ENCODE data around the gene PAQR3.
"Not testable (repeated sequence)": the region's sequence is repeated elsewhere in the genome, so short reads cannot be mapped to it uniquely, and the experiment has no call there.

Gene PAQR3

GRCh38 chr4:78930016-78930629, 9.1 kb downstream of the PAQR3 start:
- DNase-seq (ENCODE audit: low read depth in 1 of 2, low spot score in 1 of 2), result no peak

DNA sequence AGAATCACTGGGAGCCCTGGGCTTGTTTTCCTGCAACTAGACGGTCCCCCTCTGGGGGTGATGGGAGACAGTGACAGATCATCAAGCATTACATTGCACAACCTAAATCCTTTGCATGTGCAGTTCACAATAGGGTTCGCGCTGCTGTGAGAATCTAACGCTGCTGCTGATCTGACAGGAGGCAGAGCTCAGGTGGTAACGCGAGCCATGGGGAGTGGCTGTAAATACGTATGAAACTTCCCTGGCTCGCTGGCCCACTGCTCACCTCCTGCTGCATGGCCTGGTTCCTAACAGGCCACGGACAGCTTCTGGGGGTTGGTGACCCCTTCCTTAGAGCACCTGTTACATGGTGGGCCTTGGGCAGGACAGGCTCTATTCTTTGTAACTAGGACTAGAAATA, 10.4 kb downstream of the PAQR3 start:
- DNase-seq (ENCODE audit: low read depth in 1 of 2, low spot score in 1 of 2), result no peak

DNA sequence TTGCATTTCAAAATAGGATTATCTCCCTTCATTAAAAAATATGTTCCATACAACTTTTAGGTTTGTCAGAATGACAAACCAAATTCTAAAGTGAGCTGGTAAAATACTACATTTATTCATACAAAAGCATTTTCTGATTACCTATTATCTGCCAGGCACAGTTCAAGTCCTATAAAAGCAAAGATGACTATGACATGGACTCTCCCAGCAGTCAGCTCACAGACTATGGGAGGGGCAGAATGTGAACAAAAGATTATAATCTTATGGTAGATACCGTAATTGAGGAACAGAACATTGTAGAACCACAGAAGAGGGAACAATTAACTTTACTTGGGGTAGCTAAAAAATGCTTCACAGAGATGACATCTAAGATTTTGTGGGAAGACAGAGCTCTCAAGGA, 12.4 kb downstream of the PAQR3 start:
- no peak for DNase-seq (ENCODE audit: low read depth in 1 of 2, low spot score in 1 of 2)

DNA sequence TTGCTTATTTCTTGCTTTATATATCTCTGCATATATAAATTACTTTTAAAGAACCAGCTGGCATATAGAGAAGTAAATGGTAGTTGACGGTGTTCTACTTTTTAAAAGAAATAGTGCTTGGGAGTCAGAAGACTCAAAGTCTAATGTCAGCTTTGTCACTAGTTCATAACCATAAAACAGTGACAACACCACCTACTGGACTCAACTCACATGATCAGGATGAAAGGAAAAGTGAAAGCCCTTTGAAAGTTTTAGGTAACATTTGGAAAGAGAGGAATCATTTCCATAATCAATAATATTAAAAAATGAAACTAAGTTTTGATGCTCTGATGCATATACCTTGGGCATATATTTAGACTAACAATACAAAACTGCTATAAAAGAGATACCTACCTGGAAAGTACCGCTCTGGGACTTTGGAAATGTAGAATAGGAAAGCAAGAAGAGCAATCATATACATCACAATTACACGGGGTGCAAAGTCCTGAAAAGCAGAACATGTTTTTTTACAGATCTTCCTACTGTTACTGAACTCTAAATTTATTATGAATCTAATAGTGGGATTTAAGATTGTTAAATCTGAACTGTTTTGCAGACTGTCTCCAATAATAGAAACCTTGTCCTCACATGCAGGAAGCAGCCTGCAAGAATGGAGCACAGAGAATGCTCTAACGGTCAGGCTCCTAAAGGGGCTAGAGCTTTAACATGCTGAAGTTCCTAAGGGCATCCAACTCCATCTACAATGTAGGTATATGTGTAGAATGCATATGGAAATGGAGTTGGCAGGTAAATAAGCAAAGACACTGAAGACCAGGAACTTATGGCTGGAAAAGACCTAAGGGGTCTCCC, 15.6 kb downstream of the PAQR3 start:
- DNase-seq (ENCODE audit: low read depth in 1 of 2, low spot score in 1 of 2), result no peak

DNA sequence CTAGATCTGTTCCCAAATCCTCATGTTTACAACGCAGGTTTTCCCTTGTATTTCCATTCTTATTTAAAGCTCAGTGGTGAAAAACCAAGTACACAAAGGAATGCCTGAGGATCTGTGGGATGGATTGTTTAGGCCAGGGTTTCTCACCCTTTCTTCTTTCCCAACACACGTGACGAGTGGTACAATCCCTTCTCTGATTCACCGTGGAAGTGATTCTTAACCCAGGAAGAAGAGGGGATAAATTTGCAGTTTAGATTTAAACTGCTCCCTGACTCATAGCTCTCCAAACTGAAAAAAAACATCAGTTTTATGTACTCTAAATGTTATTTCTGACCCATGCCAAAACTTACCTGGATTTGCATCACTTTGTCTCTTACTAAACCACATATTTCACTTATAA, 17.0 kb downstream of the PAQR3 start:
- no peak for DNase-seq (ENCODE audit: low read depth in 1 of 2, low spot score in 1 of 2)

- no peak for DNase-seq (ENCODE audit: low read depth in 1 of 2, low spot score in 1 of 2)
Observed at GRCh38 chr4:78910612-78911011, 28.6 kb downstream of the PAQR3 start.

GRCh38 chr4:78908974-78909373, 30.3 kb downstream of the PAQR3 start:
- not testable (repeated sequence) for DNase-seq (ENCODE audit: low read depth in 1 of 2, low spot score in 1 of 2)

DNA sequence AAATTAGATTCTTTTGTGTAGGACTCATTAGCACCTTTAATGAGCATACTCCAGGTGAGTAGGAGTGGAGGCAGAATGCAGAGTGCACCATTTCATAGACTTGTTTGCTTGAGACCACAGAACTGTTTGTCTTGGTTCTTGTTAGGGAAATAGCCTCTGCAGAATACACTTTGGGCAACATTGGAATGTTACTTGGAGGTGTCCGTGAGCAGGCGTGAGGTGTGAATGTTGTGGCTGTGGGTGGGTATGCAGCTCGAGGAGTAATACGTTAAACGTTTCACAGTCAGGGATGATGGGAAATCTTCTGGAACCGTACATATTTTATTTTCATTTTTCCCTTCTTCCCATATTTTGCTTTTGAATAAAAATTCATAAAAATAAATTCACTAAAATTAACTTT, 31.6 kb downstream of the PAQR3 start:
- DNase-seq (ENCODE audit: low read depth in 1 of 2, low spot score in 1 of 2), result no peak

DNA sequence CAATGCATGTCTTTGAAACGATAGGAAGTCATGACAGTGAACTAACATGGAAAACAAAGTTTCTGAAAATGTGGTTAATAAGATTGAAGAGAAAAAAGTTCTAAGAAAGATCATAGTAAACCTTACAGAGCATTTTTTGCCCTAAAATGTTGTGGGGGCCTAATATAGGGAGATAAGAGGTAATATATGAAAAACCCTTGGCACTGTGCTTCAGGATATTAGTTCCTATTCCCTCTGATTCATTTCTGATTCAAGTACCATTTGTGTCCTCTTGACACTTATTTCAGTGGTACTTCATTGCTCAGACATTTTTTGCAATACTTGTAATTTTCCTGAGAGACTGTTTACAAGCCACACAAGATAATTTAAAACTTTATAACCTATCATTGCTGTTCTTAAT, 35.1 kb downstream of the PAQR3 start:
- no peak for DNase-seq (ENCODE audit: low read depth in 1 of 2, low spot score in 1 of 2)

GRCh38 chr4:78902298-78902697, 36.9 kb downstream of the PAQR3 start:
- no peak for DNase-seq (ENCODE audit: low read depth in 1 of 2, low spot score in 1 of 2)

GRCh38 chr4:78901882-78902281, 37.4 kb downstream of the PAQR3 start:
- DNase-seq (ENCODE audit: low read depth in 1 of 2, low spot score in 1 of 2), result no peak

DNA sequence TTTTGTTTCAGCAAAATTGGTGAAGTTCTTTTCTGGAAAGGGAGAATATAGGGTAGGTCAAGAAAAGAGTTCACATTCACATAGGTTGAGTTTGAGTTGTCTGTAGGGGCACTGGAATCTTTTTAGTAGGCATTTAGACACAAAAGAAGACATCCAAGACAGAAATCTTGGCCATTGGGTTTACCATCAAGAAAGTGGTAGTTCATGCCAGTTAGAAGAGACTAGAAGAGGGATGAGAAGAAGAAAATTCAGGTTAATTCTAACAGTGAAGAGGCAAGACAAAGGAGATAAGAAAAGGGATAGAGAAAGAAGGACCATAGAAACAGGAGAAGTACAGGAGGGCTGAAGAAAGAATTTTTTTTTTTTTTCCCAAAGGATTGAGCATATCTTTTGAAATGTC, 39.9 kb downstream of the PAQR3 start:
- DNase-seq (ENCODE audit: low read depth in 1 of 2, low spot score in 1 of 2), result no peak

DNA sequence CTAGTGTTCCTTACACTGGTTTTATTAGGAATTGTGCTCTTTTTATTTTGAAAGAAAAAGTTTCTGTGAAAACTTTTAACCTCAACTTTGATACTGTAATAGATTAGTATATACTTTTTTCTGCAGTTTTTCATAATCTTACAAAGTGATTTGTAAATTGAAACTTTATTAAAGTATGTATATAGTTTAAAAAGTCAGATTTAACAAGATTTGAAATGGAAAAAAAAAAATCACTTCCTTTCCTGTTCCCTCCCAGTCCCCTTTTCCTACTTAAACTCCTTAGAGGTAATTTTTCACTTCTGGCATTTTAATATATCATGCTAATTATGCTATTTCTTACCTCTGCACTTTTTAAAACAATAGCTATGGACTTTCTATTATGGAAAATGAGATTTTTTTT, 49.3 kb downstream of the PAQR3 start:
- no peak for DNase-seq (ENCODE audit: low read depth in 1 of 2, low spot score in 1 of 2)

GRCh38 chr4:78885598-78885997, 53.6 kb downstream of the PAQR3 start:
- DNase-seq (ENCODE audit: low read depth in 1 of 2, low spot score in 1 of 2), result no peak

DNA sequence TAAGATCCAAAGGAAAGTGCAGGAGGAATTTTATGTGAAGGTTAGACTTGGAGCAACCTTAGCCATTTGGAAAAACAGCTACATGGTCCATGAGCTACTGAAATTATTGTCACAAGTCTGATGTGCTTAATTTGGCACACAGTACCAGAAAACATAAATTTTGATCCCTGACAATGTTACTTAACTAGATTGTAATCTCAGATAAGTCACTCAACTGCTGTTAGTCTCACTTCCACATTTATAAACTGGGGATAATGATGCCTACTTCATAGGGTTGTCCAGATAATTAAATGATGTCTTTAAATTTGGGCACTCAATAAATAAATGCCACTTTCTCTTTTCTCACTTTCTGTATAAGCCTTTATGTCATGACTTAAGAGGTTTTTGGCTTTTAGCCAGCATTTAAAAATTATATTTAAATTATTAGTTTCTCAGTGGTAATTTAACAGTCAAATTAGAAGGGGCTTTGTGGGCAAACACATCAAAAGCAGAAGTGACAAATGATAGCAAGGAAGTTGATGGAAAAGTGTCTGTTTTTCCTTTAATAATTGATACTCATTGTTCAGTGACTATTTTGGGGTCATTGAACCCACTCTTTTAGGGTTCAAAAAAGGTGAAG, 58.3 kb downstream of the PAQR3 start:
- no peak for DNase-seq (ENCODE audit: low read depth in 1 of 2, low spot score in 1 of 2)

DNA sequence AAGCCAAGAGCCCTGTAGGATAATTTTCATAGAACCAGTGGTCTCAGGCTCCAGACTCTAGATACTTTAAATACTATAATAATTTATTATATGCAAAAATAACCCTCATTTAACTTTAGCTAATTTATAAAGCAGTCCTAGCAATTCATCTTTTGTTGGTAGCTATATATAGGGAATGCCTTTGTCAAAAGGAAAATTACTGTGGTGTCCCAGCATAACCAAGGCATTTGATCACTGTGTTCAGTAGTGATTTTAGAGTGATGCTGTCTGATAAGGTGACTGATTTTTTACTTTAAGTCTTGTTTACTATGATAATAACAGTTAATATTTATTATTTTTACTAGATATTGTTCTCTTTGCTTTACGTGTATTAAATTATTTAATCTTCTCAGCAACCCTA, 61.2 kb downstream of the PAQR3 start:
- no peak for DNase-seq (ENCODE audit: low read depth in 1 of 2, low spot score in 1 of 2)

GRCh38 chr4:78876568-78877320, 62.5 kb downstream of the PAQR3 start:
- no peak for DNase-seq (ENCODE audit: low read depth in 1 of 2, low spot score in 1 of 2)

DNA sequence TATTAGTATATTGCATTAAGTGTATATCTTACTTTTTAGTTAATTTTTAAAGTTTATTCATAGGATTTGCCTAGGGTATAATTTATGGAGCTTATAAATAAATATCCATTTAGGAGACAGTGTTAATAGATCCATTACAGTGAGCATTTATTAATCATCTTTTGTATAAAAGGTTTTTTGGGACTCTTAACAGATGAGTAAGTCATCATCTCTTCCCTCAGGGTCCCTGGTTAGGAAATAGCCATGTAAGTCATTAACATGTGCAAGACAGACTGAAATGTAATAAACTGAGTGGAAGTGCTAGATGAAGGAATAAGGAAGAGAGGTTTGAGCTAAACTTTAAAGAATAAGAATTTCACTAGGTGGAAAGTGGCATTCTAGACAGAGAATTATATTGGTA, 69.2 kb downstream of the PAQR3 start:
- DNase-seq (ENCODE audit: low read depth in 1 of 2, low spot score in 1 of 2), result no peak

- not testable (repeated sequence) for DNase-seq (ENCODE audit: low read depth in 1 of 2, low spot score in 1 of 2)
Observed at GRCh38 chr4:78868712-78869111, 70.5 kb downstream of the PAQR3 start.

DNA sequence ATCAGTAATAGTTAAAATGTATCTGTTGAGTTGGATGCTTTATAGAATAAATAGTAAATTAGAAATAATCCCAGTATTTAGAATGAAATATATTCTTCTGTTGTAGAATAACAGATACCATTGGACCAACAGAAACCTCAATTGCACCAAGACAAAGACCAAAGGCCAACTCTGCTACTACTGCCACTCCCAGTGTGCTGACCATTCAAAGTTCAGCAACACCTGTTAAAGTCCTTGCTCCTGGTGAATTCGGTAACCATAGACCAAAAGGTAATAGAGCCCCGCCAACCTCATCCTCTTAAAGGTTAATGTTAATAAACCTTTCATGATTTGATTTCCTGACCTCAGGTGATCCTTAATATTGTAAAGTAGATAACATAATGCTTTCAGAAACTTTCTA, 73.8 kb downstream of the PAQR3 start:
- no peak for DNase-seq (ENCODE audit: low read depth in 1 of 2, low spot score in 1 of 2)

GRCh38 chr4:78864405-78865024, 74.7 kb downstream of the PAQR3 start:
- no peak for DNase-seq (ENCODE audit: low read depth in 1 of 2, low spot score in 1 of 2)
